CD4-positive, alpha-beta T cell treated with Interleukin-21 for 1 hour (primary cell): ENCODE results near the gene FBXO21.
"Not testable (repeated sequence)": the region's sequence is repeated elsewhere in the genome, so short reads cannot be mapped to it uniquely, and the experiment has no call there.

ENCODE experiments used
- DNase-seq: peaks from one replicate; pipeline ENCODE4 v3.0.0-alpha.2; 2020

Gene FBXO21

DNA sequence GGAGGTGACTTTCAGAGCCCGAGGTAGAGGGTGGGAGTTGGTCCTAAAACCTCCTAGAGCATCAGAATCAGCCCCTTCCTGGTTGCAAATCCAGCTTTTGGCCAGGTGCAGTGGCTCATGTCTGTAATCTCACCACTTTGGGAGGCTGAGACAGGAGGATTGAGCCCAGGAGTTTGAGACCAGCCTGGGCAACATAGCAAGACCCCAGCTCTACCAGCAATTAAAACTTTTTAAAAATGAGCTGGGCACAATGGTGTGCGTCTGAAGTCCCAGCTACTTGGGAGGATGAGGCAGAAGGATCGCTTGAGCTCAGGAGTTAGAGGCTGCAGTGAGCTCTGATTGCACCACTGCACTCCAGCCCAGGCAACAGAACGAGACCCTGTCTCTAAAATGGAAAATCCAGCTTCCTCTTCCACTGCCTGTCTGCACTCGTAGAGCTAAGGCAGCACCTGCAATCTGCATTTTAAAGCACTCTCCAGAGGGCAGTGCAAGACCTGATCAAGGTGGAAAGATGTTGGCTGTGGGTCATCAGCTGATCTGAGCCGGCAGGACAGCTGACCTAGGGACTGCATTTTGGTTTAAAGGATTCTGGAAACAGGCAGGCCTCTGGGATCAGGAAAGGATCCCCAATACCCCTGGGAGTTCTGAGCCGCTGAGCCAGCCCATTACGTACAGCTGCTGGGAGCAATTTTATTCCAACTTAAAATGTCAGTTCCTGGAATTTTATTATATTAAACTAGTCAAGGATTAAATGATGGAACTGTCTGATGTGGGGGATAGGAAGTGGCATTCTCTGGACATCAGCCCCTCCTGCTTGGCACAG, 89.2 kb downstream of the FBXO21 start:
- no peak for DNase-seq

GRCh38 chr12:117100251-117100650, 90.0 kb downstream of the FBXO21 start:
- DNase-seq: no peak

DNA sequence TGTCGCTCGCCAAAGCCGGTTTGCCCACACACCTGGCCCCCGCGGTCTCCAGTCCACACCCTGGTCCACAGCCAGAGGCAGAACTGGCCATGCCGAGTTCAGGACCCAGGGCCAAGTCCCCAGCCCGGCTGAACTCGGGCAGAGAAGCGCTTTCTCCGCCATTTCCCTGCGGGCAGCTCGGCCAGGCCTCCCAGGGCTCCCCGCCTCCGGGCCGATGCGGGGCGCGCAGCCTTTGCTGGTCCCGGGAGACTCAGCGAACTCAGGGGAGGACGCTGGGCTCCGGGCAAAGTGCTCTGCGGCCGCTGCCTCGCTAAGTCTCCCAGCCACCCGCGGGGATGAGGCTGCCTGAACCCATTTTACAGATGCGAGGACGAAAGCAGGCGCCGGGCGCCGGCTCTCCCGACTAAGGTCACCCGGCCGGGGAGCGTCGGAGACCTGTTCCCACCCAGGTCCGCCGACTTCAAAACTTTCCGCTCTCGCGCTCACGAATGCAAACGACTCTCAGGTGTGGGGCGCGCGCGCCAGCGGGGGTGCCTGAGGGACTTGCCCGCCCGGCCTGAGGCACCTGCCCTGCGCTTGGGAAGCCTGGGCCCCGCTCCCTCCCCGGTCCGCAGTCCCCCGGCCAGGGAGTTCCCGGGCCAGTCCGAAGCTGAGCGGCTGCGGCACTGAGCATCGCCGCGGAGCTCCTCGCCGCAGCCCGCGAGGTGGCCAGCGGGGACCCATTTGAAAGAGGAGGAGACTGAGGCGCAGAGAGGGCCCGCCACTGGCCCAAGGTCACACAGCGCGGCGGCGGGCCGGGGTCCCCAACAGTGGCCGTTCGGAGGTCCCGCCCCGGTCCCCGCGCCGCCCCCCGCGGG, 91.7 kb downstream of the FBXO21 start:
- DNase-seq: peak; percentile 29

DNA sequence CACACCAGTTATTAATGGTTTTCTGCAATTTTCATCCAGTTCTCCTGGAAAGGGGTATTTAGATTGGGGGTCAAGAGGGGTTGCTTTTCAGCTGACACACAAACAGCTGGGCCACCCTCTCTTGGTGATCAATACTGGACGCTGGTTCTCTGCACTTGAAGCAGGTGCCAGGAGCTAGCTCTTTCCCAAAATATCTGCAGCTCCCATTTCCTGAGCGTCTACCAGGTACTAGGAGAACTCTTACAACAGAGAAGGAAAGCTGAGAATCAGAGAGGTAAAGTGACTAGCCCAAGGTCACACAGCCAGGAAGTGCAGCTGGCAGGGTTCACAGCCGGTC, 92.3 kb downstream of the FBXO21 start:
- DNase-seq: no peak

DNA sequence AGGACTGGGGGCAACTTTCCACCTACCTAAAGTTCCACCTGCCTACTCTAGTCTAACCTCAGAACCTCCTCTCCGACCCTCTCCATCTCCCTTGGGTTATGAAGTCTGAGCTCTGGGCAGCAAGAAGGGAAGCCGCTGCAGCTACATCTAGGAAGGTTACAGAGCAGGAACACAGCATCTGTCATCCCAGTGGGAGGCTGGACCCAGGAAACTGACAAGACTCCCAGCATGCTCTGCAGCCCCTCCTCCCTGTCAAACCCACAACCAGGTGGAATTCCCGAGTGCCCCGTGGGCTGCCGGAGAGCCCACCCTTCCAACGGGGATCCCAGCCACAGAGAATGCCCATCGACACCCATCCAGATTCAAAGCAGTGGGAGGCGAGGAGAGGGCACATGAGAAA, 93.1 kb downstream of the FBXO21 start:
- no peak for DNase-seq

- no peak for DNase-seq
These were observed 93.7 kb downstream of the FBXO21 start for GRCh38 chr12:117096501-117097042.

GRCh38 chr12:117095191-117095590, 95.1 kb downstream of the FBXO21 start:
- DNase-seq: not testable (repeated sequence)

DNA sequence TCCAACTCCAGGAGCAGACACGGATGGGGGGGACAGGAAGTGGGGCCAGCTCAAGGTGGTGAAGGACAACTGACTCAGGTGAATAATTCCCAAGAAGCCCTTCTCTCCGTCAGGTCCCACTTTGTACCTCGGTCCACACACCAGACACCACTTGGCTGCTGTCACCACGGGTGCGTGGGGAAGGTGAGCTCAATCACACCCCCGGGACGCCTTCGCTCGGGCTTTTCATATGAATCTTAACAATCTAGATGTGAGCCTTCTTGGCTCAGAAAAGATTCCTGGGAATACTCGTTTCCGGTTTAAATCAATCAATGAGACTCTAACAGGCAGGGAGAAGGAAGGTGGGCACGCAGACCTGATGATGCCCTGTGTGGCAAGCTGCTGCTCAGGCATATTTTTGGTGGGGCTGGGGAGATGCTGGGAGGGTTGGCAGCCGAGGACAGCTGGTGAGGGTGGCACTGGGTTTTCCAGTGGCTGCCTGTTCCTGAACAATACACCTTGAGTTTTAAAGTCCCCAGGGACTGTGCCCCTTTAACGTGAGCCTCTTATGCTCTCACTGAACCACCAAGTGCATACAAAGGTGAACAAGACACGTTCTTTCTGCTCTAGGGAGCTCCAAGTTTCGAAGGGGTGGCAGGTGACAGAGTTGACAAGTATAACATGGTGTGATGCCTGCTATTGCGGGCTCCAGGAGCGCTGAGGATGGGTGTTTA, 96.2 kb downstream of the FBXO21 start:
- DNase-seq: no peak

GRCh38 chr12:117093431-117093830, 96.8 kb downstream of the FBXO21 start:
- no peak for DNase-seq

- DNase-seq: no peak
These were observed 97.4 kb downstream of the FBXO21 start for GRCh38 chr12:117092886-117093285.

DNA sequence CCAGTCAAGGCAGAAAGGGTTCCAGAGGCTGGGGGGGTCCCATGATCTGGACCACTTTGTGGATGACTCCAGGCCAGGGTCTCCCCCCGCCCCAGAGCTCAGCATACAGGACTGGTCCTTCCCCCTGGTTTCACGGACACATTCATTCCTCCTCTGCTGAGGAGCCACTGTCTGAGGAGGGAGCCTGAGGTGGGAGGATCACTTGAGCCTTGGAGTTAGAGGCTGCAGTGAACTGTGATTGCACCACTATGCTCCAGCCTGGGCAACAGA, 97.8 kb downstream of the FBXO21 start:
- DNase-seq: no peak
